ENCODE data around the gene MARK1. TPM values are rescaled to one million over a fixed set of nuclear protein-coding genes. Genes with fewer than 3 reads are reported as not detected.

The MARK1 gene
- total RNA-seq, 4 donors from 2014 or later, result 4.3 to 6.8 (median 5.4) TPM

GRCh38 chr1:220498188-220498587 is 29.7 kb upstream of the MARK1 start:
- Histone ChIP-seq H3K4me3 (no peak overlapping the region), H3K36me3 (no peaks in the 10 kb centered on the region), H3K4me1 (no peaks in the 10 kb centered on the region), H3K27me3 (no peaks in the 10 kb centered on the region), H3K27ac (no peak overlapping the region), H3K9me3 (no peaks in the 10 kb centered on the region)
- TF ChIP-seq CTCF (IDR thresholded peaks at IDR 0.05), result no peak
- no peak for TF ChIP-seq POLR2A (IDR thresholded peaks at IDR 0.05)
- TF ChIP-seq POLR2AphosphoS5 (IDR thresholded peaks at IDR 0.05), result no peak
- no peak for TF ChIP-seq EP300 (IDR thresholded peaks at IDR 0.05; ENCODE audit: low read depth)
- WGBS, 2 donors (ENCODE audit: low coverage in 1 of 2), result 72% methylated on average over 2 of the region's 2 CpGs; no CpG with 5 or more reads in 1 of the 2 donors
- in situ Hi-C loops (cut with MboI; ENCODE audit: low pct_ligation_motif_present in 1 of 4, low pct_unique_long_range_greater_than_20kb in 1 of 4, low sequenced_read_pairs in 3 of 4) (no loop called here), intact Hi-C loops (cut with DNase I; ENCODE audit: low total_unique reads) (no loop called here)
- no peak for DNase-seq

- Histone ChIP-seq H3K36me3 (no peaks in the 10 kb centered on the region), H3K9me3 (no peaks in the 10 kb centered on the region), H3K4me1 (no peaks in the 10 kb centered on the region), H3K4me3 (no peak overlapping the region), H3K27ac (no peak overlapping the region), H3K27me3 (no peaks in the 10 kb centered on the region)
- 100% methylated on average over 1 of the region's 1 CpG; no CpG with 5 or more reads in 1 of the 2 donors for WGBS, 2 donors (ENCODE audit: low coverage in 1 of 2)
- in situ Hi-C loops (cut with MboI; ENCODE audit: low pct_ligation_motif_present in 1 of 4, low pct_unique_long_range_greater_than_20kb in 1 of 4, low sequenced_read_pairs in 3 of 4), result no loop called here
- TF ChIP-seq POLR2A (IDR thresholded peaks at IDR 0.05) (no peak), POLR2AphosphoS5 (IDR thresholded peaks at IDR 0.05) (no peak), EP300 (IDR thresholded peaks at IDR 0.05; ENCODE audit: low read depth) (no peak), CTCF (IDR thresholded peaks at IDR 0.05) (no peak)
- intact Hi-C loops (cut with DNase I; ENCODE audit: low total_unique reads), result no loop called here
- DNase-seq, result no peak
Observed at GRCh38 chr1:220500372-220500771, 27.6 kb upstream of the MARK1 start.

GRCh38 chr1:220504329-220504728 is 23.6 kb upstream of the MARK1 start:
- Histone ChIP-seq H3K27ac (no peak overlapping the region), H3K4me3 (no peak overlapping the region), H3K27me3 (no peaks in the 10 kb centered on the region), H3K4me1 (no peaks in the 10 kb centered on the region), H3K36me3 (no peaks in the 10 kb centered on the region), H3K9me3 (no peaks in the 10 kb centered on the region)
- no peak for DNase-seq
- intact Hi-C loops (cut with DNase I; ENCODE audit: low total_unique reads) (no loop called here), in situ Hi-C loops (cut with MboI; ENCODE audit: low pct_ligation_motif_present in 1 of 4, low pct_unique_long_range_greater_than_20kb in 1 of 4, low sequenced_read_pairs in 3 of 4) (no loop called here)
- TF ChIP-seq POLR2A (IDR thresholded peaks at IDR 0.05), result no peak
- no peak for TF ChIP-seq CTCF (IDR thresholded peaks at IDR 0.05)
- TF ChIP-seq POLR2AphosphoS5 (IDR thresholded peaks at IDR 0.05), result no peak
- no peak for TF ChIP-seq EP300 (IDR thresholded peaks at IDR 0.05; ENCODE audit: low read depth)
- 74 to 76% methylated on average over 4 to 5 of the region's 5 CpGs for WGBS, 2 donors (ENCODE audit: low coverage in 1 of 2)

- no peak overlapping the region for H3K4me3 ChIP-seq
- H3K36me3 ChIP-seq, result no peaks in the 10 kb centered on the region
- no peaks in the 10 kb centered on the region for H3K27me3 ChIP-seq
- intact Hi-C loops (cut with DNase I; ENCODE audit: low total_unique reads) (no loop called here), in situ Hi-C loops (cut with MboI; ENCODE audit: low pct_ligation_motif_present in 1 of 4, low pct_unique_long_range_greater_than_20kb in 1 of 4, low sequenced_read_pairs in 3 of 4) (no loop called here)
- WGBS, 2 donors (ENCODE audit: low coverage in 1 of 2), result 70 to 86% methylated on average over 1 to 5 of the region's 5 CpGs
- DNase-seq, result no peak
- no peaks in the 10 kb centered on the region for H3K4me1 ChIP-seq
- no peak overlapping the region for H3K27ac ChIP-seq
- no peaks in the 10 kb centered on the region for H3K9me3 ChIP-seq
- TF ChIP-seq POLR2A (IDR thresholded peaks at IDR 0.05) (no peak), CTCF (IDR thresholded peaks at IDR 0.05) (no peak), EP300 (IDR thresholded peaks at IDR 0.05; ENCODE audit: low read depth) (no peak), POLR2AphosphoS5 (IDR thresholded peaks at IDR 0.05) (no peak)
Observed at GRCh38 chr1:220507085-220507484, 20.9 kb upstream of the MARK1 start.
